ENCODE measurements around the gene NR4A1. TPM values are rescaled to one million over a fixed set of nuclear protein-coding genes. Genes with fewer than 3 reads are reported as not detected.
A peak's percentile ranks its signal among the peaks of the same experiment; 100 is the strongest.

The NR4A1 gene
- total RNA-seq, 2 donors from 2014 or later: 85.6 to 172 TPM

- no peak for DNase-seq
- ATAC-seq: no peak
- intact Hi-C loops (cut with DNase I): no loop called here
These were observed 16.1 kb upstream of the NR4A1 start for GRCh38 chr12:52035190-52035589.

GRCh38 chr12:52035926-52036325 lies 15.3 kb upstream of the NR4A1 start:
- no peak for DNase-seq
- intact Hi-C loops (cut with DNase I): no loop called here
- no peak for ATAC-seq

- intact Hi-C loops (cut with DNase I): no loop called here
- ATAC-seq: peak; percentile 55 to 58
- DNase-seq: peak; percentile 93
These were observed 14.6 kb upstream of the NR4A1 start for GRCh38 chr12:52036587-52037171.

GRCh38 chr12:52037248-52037861 lies 13.9 kb upstream of the NR4A1 start:
- intact Hi-C loops (cut with DNase I): no loop called here
- ATAC-seq (peak in 1 of 2 donors; percentile 5), DNase-seq (peak; percentile 79)

GRCh38 chr12:52038447-52038846 lies 12.8 kb upstream of the NR4A1 start:
- intact Hi-C loops (cut with DNase I): no loop called here
- ATAC-seq: no peak
- DNase-seq: no peak

GRCh38 chr12:52041035-52041434 lies 10.2 kb upstream of the NR4A1 start:
- DNase-seq (no peak), ATAC-seq (no peak)
- intact Hi-C loops (cut with DNase I): no loop called here

- peak; percentile 72 for DNase-seq
- intact Hi-C loops (cut with DNase I): no loop called here
- peak; percentile 4 to 36 for ATAC-seq
These were observed 9.5 kb upstream of the NR4A1 start for GRCh38 chr12:52041695-52042123.

- no peak for ATAC-seq
- intact Hi-C loops (cut with DNase I): no loop called here
- DNase-seq: no peak
These were observed 8.4 kb upstream of the NR4A1 start for GRCh38 chr12:52042706-52043385.

- DNase-seq: peak; percentile 82
- ATAC-seq: peak; percentile 24 to 25
- intact Hi-C loops (cut with DNase I): no loop called here
These were observed 7.6 kb upstream of the NR4A1 start for GRCh38 chr12:52043386-52044212.

- peak; percentile 92 for DNase-seq
- peak; percentile 76 to 78 for ATAC-seq
- intact Hi-C loops (cut with DNase I): no loop called here
These were observed 6.8 kb upstream of the NR4A1 start for GRCh38 chr12:52044292-52044983.

- DNase-seq: peak; percentile 72
- peak in 1 of 2 donors; percentile 10 for ATAC-seq
- intact Hi-C loops (cut with DNase I): no loop called here
These were observed 5.4 kb upstream of the NR4A1 start for GRCh38 chr12:52045794-52046199.

GRCh38 chr12:52046859-52047258 lies 4.4 kb upstream of the NR4A1 start:
- ATAC-seq (no peak), DNase-seq (no peak)
- intact Hi-C loops (cut with DNase I): no loop called here

GRCh38 chr12:52049286-52049685 lies 2.0 kb upstream of the NR4A1 start:
- ATAC-seq: no peak
- no peak for DNase-seq
- intact Hi-C loops (cut with DNase I): no loop called here

GRCh38 chr12:52049688-52050087 lies 1.6 kb upstream of the NR4A1 start:
- intact Hi-C loops (cut with DNase I): no loop called here
- ATAC-seq (no peak), DNase-seq (no peak)

GRCh38 chr12:52050116-52050757 lies 1.0 kb upstream of the NR4A1 start:
- intact Hi-C loops (cut with DNase I): no loop called here
- ATAC-seq (peak; percentile 11 to 21), DNase-seq (peak; percentile 44)

- no peak for ATAC-seq
- DNase-seq: peak; percentile 42
- intact Hi-C loops (cut with DNase I): no loop called here
These were observed 1.4 kb downstream of the NR4A1 start for GRCh38 chr12:52052468-52053186.

- ATAC-seq: no peak
- intact Hi-C loops (cut with DNase I): no loop called here
- peak; percentile 55 for DNase-seq
These were observed 2.4 kb downstream of the NR4A1 start for GRCh38 chr12:52053536-52054209.
